Activated CD4-positive, alpha-beta T cell treated with anti-CD3 and anti-CD28 coated beads, Interleukin-2, amount 50 U/mL, for 4 hours (primary cell): ENCODE measurements around the gene GCNT2.
"Not testable (repeated sequence)": the region's sequence is repeated elsewhere in the genome, so short reads cannot be mapped to it uniquely, and the experiment has no call there.

Experiments used
- DNase-seq, 2 experiments: peaks; one replicate each; pipeline ENCODE4 v3.0.0-alpha.2; 2020

The GCNT2 gene

GRCh38 chr6:10613723-10614122 is 92.6 kb downstream of the GCNT2 start:
- no peak for DNase-seq

DNA sequence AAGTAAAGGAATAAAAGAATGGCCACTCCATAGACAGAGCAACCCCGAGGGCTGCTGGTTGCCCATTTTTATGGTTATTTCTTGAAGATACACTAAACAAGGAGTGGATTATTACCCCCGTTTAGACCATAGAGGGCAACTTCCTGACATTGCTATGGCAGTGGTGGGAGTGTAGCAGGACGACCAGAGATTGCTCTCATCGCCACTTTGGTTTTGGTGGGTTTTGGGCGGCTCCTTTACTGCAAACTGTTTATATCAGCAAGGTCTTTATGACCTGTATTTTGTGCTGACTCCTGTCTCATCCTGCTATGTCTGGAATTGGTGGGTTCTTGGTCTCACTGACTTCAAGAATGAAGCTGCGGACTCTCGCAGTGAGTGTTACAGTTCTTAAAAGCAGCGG is 94.5 kb downstream of the GCNT2 start:
- no peak for DNase-seq

GRCh38 chr6:10616266-10616665 is 95.1 kb downstream of the GCNT2 start:
- not testable (repeated sequence) for DNase-seq

DNA sequence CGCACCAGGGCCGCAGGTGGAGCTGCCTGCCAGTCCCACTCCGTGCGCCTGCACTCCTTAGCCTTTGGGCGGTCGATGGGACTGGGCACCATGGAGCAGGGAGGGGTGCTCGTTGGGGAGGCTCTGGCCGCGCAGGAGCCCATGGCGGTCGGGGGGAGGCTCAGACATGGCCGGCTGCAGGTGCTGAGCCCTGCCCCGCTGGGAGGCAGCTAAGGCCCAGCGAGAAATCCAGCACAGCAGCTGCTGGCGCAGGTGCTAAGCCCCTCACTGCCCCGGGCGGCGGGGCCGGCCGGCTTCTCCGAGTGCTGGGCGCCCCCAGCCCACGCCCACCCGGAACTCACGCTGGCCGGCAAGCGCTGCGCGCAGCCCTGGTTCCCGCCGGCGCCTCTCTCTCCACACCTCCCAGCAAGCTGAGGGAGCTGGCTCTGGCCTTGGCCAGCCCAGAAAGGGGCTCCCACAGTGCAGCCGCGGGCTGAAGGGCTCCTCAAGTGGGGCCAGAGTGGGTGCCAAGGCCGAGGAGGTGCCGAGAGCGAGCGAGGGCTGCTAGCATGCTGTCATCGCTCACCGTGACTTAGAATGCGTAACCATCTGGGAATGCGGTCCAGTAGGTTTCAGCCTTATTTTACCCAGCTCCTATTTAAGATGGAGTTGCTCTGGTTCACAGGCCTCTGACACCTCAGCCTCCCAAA is 96.0 kb downstream of the GCNT2 start:
- no peak for DNase-seq

- no peak for DNase-seq
Observed at GRCh38 chr6:10618409-10618808, 97.3 kb downstream of the GCNT2 start.

DNA sequence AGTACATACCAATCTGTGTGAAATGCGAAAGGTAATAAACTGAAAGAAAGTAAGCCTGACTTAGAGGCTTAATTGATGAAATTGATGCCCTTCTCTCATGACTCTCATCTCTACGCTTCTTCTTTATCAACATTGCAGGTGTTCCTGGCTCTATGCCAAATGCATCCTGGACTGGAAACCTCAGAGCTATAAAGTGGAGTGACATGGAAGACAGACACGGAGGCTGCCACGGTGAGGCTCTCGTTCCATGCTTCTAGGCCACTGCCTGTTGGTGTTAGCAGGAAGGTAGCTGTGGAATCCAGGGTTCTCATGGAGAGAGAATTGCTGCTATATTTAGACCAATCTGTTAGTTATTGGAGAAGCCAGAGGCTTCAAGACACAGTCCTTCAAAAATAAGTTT is 100.1 kb downstream of the GCNT2 start:
- no peak for DNase-seq

GRCh38 chr6:10621847-10622246 is 100.7 kb downstream of the GCNT2 start:
- no peak for DNase-seq

DNA sequence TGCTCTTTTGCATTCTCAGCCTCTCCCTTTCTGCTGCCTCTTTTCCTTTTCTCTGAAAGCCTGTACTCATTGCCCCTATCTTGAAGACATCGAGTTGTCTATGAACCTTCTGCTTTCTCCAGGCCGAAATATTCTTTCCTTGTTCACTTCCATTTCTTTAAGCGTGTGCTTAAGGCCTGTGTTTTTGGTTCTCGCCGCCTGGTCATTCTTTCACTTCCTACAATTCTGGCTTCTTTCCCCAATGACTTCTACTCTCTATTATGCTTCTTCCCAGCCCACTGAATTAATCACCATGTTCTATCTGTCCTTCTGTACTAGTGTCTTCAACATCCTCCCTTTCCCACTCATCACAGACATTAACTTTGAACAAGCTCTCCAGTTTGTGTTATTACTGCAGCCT is 103.7 kb downstream of the GCNT2 start:
- no peak for DNase-seq

GRCh38 chr6:10626154-10626741 is 105.1 kb downstream of the GCNT2 start:
- DNase-seq = no peak

GRCh38 chr6:10627800-10628199 is 106.6 kb downstream of the GCNT2 start:
- DNase-seq = no peak

GRCh38 chr6:10630178-10630577 is 109.0 kb downstream of the GCNT2 start:
- DNase-seq = no peak

DNA sequence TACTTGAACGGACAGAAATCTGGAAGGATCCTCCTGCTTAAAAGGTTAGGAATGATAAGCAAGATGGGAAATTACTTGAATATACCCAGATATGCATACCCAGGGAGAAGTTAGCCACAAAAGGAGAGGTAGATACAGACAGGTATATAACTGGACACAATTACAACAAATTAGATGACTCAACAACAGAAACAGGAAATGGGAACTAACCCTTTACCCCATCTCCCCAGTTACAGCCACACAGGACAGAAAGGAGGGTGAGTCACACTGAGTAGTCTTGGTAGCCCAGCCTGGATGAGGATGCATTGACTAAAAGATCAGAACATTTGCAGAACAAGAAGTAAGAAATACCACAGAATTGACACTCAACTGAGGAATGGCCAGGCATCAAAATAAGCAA is 112.1 kb downstream of the GCNT2 start:
- no peak for DNase-seq

DNA sequence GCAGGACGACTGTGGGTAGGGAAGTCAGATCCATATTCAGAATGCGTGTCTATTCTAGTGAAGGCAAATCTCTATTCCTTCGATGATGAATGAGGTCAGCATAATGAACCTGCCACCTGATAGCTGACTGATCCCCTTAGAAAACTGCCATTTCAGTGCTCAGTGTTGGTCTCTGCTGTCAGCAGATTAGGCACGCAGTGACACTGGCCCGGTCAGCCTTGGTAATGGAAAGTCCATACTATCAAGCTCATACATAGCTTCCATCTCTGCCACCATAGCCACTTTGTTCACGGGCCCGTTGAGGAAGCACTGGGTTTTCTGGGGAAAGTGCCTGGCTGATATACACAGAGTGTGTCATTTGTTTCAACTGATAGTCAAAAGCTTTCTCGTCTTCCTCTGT is 119.3 kb downstream of the GCNT2 start:
- DNase-seq = no peak

DNA sequence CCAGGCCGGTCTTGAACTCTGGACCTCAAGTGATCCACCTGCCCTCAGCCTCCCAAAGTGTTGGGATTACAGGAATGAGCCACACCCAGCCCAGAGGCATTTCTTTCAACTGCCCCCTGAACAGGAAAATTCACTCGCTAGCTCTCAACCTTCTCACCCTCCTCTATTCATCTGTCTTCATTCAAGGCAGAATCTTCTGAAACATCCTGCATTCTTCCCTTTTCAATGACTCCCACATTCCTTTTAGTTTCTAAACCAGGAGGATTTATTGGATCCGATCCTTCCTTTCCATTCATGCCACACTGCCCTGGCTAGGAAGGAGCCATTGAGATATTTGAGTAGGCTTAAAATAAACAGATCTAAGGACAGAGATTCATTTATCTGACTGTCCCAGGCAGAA is 120.4 kb downstream of the GCNT2 start:
- no peak for DNase-seq

DNA sequence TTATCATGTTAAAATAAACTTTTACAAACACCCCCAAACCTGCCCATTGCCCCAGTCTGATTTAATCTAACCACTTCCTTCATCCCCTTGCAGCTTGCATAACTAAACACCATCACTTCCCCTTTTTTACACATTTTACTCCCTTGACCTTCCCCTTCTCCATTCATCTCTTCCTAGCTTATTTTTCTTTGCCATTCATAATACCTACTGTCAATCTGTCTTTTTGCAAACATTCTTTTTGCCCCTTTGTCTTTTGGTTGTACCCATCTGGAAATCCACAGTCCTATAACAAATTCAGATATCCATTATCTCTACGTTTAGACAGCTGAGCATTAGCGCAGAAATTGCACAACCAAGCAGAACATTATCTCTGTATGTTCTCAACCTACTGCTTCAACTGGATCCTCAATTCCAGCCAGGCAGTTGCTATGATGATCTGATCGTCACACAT is 122.1 kb downstream of the GCNT2 start:
- no peak for DNase-seq

DNA sequence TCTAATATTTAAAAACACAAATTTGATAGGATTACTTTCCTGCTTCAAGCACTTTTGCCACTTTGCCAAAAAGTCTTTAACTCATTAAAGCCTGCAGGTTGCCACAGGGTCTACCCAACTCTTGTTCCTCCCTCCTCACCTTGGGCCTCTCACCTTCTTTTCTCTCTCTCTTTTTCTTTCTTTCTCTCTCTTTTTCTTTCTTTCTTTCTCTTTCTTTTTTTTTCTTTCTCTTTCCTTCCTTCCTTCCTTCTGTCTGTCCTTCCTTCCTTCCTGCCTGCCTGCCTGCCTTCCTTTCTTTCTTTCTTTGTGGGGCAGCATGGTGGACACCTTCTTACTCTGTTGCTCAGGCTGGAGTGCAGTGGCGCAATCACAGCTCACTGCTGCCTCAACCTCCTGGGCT is 123.1 kb downstream of the GCNT2 start:
- DNase-seq = no peak

DNA sequence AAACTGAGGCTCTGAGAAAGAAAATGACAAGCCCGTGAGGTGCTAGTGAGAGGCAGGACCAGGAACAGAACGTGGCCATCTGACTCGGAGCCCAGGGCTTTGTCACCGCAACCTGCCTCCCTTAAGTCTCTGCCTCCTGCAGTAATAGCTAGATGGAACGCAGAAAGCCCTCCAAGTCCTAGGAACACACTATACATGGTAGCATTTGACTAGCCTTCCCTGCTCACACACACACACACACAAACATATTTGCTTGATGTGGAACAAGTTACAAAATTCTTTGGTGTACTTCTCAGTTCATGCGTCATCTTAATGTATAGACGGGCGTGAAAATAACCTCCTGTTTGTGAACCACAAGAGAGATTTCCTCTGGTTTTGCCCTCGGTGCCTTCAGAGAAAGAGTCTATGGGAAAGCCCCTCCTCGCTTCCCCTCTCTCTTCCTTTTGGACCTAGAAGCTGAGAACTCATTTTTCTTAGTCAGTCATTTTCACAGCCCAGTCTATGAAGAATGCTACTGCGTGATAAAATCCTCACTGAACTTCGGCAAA is 134.4 kb downstream of the GCNT2 start:
- DNase-seq = no peak

- DNase-seq = no peak
Observed at GRCh38 chr6:10658910-10659698, 138.0 kb downstream of the GCNT2 start.

GRCh38 chr6:10659699-10660348 is 138.7 kb downstream of the GCNT2 start:
- no peak for DNase-seq

GRCh38 chr6:10660431-10661191 is 139.5 kb downstream of the GCNT2 start:
- DNase-seq = not testable (repeated sequence)

- DNase-seq = no peak
Observed at GRCh38 chr6:10662207-10662606, 141.1 kb downstream of the GCNT2 start.

DNA sequence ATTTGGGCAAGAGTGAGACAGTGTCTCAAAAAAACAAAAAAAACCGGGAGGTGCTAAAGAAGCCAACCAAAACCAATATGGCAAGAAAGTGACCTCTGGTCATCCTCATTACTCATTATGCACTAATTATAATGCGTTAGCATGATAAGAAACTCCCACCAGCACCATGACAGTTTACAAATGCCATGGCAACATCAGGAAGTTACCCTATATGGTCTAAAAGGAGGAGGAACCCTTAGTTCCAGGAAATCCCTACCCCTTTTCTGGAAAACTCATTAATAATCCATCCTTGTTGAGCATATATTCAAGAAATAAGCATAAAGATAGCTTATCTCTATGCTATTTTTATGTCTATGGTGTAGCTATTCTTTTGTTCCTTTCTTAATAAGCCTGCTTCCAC is 141.6 kb downstream of the GCNT2 start:
- no peak for DNase-seq
